HG02642 (cell line): ENCODE measurements around the gene DENND6B.
"Not testable (repeated sequence)": the region's sequence is repeated elsewhere in the genome, so short reads cannot be mapped to it uniquely, and the experiment has no call there.

ENCODE experiments used
- ATAC-seq: cut with Tn5 transposase; IDR thresholded peaks from one replicate; pipeline ENCODE4 v1.9.1; 2021; ENCODE audit warnings: mild to moderate bottlenecking; ENCODE audit not compliant: unreplicated experiment, poor library complexity

DENND6B gene

GRCh38 chr22:50339945-50340879, 13.4 kb upstream of the DENND6B start:
- no peak for ATAC-seq

GRCh38 chr22:50338860-50339462, 12.1 kb upstream of the DENND6B start:
- no peak for ATAC-seq

GRCh38 chr22:50338042-50338573, 11.3 kb upstream of the DENND6B start:
- no peak for ATAC-seq

- no peak for ATAC-seq
These were observed 10.6 kb upstream of the DENND6B start for GRCh38 chr22:50337262-50338041.

- ATAC-seq = not testable (repeated sequence)
These were observed 7.6 kb upstream of the DENND6B start for GRCh38 chr22:50334433-50334832.

GRCh38 chr22:50329236-50329635, 2.4 kb upstream of the DENND6B start:
- no peak for ATAC-seq

GRCh38 chr22:50327711-50328019, 853 bp upstream of the DENND6B start:
- ATAC-seq = no peak

- ATAC-seq = no peak
These were observed 422 bp downstream of the DENND6B start for GRCh38 chr22:50326225-50326955.

GRCh38 chr22:50325444-50326224, 1.2 kb downstream of the DENND6B start:
- no peak for ATAC-seq

GRCh38 chr22:50323900-50324299, 2.9 kb downstream of the DENND6B start:
- no peak for ATAC-seq

GRCh38 chr22:50322382-50323104, 4.3 kb downstream of the DENND6B start:
- ATAC-seq = not testable (repeated sequence)

- ATAC-seq = no peak
These were observed 6.0 kb downstream of the DENND6B start for GRCh38 chr22:50320671-50321325.

GRCh38 chr22:50320116-50320515, 6.7 kb downstream of the DENND6B start:
- no peak for ATAC-seq

- no peak for ATAC-seq
These were observed 7.3 kb downstream of the DENND6B start for GRCh38 chr22:50319503-50319951.

GRCh38 chr22:50318698-50319411, 8.0 kb downstream of the DENND6B start:
- no peak for ATAC-seq

GRCh38 chr22:50318356-50318697, 8.5 kb downstream of the DENND6B start:
- no peak for ATAC-seq

GRCh38 chr22:50317674-50318073, 9.1 kb downstream of the DENND6B start:
- ATAC-seq = no peak

- no peak for ATAC-seq
These were observed 9.6 kb downstream of the DENND6B start for GRCh38 chr22:50317178-50317577.
